ENCODE data around the gene CKMT2. TPM values are rescaled to one million over a fixed set of nuclear protein-coding genes. Genes with fewer than 3 reads are reported as not detected.

CKMT2 gene
- total RNA-seq, 2 donors from 2014 or later: 2.1 to 2.3 TPM

DNA sequence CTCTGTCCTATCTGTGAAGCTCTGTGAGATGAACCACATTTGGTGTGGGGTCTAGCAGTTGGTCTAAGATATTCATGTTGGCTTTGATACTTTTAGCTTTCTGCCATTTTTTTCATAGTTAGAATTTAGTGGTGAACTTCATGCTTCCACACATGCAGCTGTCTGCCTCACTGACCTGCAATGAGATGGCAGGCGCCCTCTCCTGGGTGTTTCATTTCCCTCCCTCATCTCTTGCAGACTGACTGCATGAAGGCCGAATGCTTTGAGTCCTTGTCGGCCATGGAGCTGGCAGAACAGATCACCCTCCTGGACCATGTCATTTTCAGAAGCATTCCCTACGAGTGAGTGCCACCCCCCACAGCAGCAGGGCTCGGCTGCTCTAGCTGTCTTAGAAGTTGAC lies 26.1 kb upstream of the CKMT2 start:
- Histone ChIP-seq H3K36me3 (ENCODE audit: control insufficient read depth, insufficient read depth, low read length) (peaks cover 36% of the 10 kb centered on the region), H3K27me3 (ENCODE audit: control insufficient read depth, insufficient read depth, low read length, poor library complexity, severe bottlenecking) (no peaks in the 10 kb centered on the region), H3K4me1 (ENCODE audit: control insufficient read depth, insufficient read depth, low read length) (no peaks in the 10 kb centered on the region), H3K4me3 (ENCODE audit: low read length) (no peak overlapping the region), H3K9ac (ENCODE audit: extremely low read depth, low read length, poor library complexity, severe bottlenecking) (no peak overlapping the region), H3K27ac (ENCODE audit: low read depth, low read length) (no peak overlapping the region), H3K9me3 (ENCODE audit: control insufficient read depth, low read length) (peaks cover 6% of the 10 kb centered on the region)
- no peaks in the 10 kb centered on the region for H3K27me3 Mint-ChIP-seq (ENCODE audit: insufficient read depth)
- H3K27ac Mint-ChIP-seq: no peak overlapping the region
- peak; percentile 68 for TF ChIP-seq CTCF (conservative IDR thresholded peaks at IDR 0.05)
- WGBS, 2 experiments (ENCODE audit: insufficient coverage in 1 of 2, insufficient read length in 1 of 2): 67 to 75% methylated on average over 5 of the region's 5 CpGs
- no peaks in the 10 kb centered on the region for H3K9me3 Mint-ChIP-seq
- DNase-seq: peak; percentile 81
- H3K4me1 Mint-ChIP-seq: peaks cover 3% of the 10 kb centered on the region
- H3K36me3 Mint-ChIP-seq (ENCODE audit: low read depth): peaks cover 33% of the 10 kb centered on the region
- no peak overlapping the region for H3K4me3 Mint-ChIP-seq

- H3K9ac ChIP-seq (ENCODE audit: extremely low read depth, low read length, poor library complexity, severe bottlenecking): no peak overlapping the region
- no peak overlapping the region for H3K4me3 ChIP-seq (ENCODE audit: low read length)
- H3K36me3 ChIP-seq (ENCODE audit: control insufficient read depth, insufficient read depth, low read length): peaks cover 23% of the 10 kb centered on the region
- Mint-ChIP-seq H3K36me3 (ENCODE audit: low read depth) (peaks cover 33% of the 10 kb centered on the region), H3K27me3 (ENCODE audit: insufficient read depth) (no peaks in the 10 kb centered on the region), H3K4me1 (peaks cover 16% of the 10 kb centered on the region), H3K27ac (no peak overlapping the region), H3K4me3 (no peak overlapping the region), H3K9me3 (no peaks in the 10 kb centered on the region)
- no peak overlapping the region for H3K27ac ChIP-seq (ENCODE audit: low read depth, low read length)
- peaks cover 6% of the 10 kb centered on the region for H3K9me3 ChIP-seq (ENCODE audit: control insufficient read depth, low read length)
- H3K4me1 ChIP-seq (ENCODE audit: control insufficient read depth, insufficient read depth, low read length): no peaks in the 10 kb centered on the region
- no peak for TF ChIP-seq CTCF (conservative IDR thresholded peaks at IDR 0.05)
- WGBS, 2 experiments (ENCODE audit: insufficient coverage in 1 of 2, insufficient read length in 1 of 2): 95 to 96% methylated on average over 4 of the region's 4 CpGs
- no peak for DNase-seq
- H3K27me3 ChIP-seq (ENCODE audit: control insufficient read depth, insufficient read depth, low read length, poor library complexity, severe bottlenecking): no peaks in the 10 kb centered on the region
Observed at GRCh38 chr5:81208904-81209303, 24.2 kb upstream of the CKMT2 start.

DNA sequence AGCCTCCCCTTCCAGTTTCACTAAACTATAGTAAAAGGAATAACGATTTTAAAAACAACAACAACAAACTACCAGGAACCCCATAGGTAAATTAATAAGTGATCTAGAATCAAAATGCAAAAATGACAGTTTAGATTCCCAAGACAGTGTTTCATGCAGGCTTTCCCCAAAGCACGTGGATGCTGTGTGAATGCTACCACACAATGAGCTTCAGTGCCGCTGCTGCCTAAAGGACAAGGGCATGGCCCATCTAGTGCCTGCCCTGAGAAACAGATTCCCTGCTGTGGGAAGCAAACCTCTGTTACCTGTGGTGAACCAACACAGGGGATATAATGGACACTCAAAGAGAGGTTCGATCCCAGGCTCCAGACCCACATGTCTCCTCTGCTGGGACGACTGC lies 23.7 kb upstream of the CKMT2 start:
- Mint-ChIP-seq H3K27me3 (ENCODE audit: insufficient read depth) (no peaks in the 10 kb centered on the region), H3K27ac (no peak overlapping the region), H3K4me3 (no peak overlapping the region), H3K36me3 (ENCODE audit: low read depth) (peaks cover 29% of the 10 kb centered on the region), H3K4me1 (peaks cover 16% of the 10 kb centered on the region), H3K9me3 (no peaks in the 10 kb centered on the region)
- no peak for TF ChIP-seq CTCF (conservative IDR thresholded peaks at IDR 0.05)
- DNase-seq: no peak
- Histone ChIP-seq H3K36me3 (ENCODE audit: control insufficient read depth, insufficient read depth, low read length) (peaks cover 23% of the 10 kb centered on the region), H3K27ac (ENCODE audit: low read depth, low read length) (no peak overlapping the region), H3K27me3 (ENCODE audit: control insufficient read depth, insufficient read depth, low read length, poor library complexity, severe bottlenecking) (no peaks in the 10 kb centered on the region), H3K9me3 (ENCODE audit: control insufficient read depth, low read length) (peaks cover 6% of the 10 kb centered on the region), H3K4me3 (ENCODE audit: low read length) (no peak overlapping the region), H3K9ac (ENCODE audit: extremely low read depth, low read length, poor library complexity, severe bottlenecking) (no peak overlapping the region), H3K4me1 (ENCODE audit: control insufficient read depth, insufficient read depth, low read length) (no peaks in the 10 kb centered on the region)
- WGBS, 2 experiments (ENCODE audit: insufficient coverage in 1 of 2, insufficient read length in 1 of 2): 93 to 100% methylated on average over 2 to 5 of the region's 5 CpGs

Data from endodermal cell (in vitro differentiated cells).